SKM-1 (cell line): ENCODE measurements around the gene FIGN.

Experiments
- DNase-seq: peaks from one replicate; lab custom pipeline; 2025; ENCODE audit not compliant: unreplicated experiment; lab: John Stamatoyannopoulos, UW

FIGN gene

DNA sequence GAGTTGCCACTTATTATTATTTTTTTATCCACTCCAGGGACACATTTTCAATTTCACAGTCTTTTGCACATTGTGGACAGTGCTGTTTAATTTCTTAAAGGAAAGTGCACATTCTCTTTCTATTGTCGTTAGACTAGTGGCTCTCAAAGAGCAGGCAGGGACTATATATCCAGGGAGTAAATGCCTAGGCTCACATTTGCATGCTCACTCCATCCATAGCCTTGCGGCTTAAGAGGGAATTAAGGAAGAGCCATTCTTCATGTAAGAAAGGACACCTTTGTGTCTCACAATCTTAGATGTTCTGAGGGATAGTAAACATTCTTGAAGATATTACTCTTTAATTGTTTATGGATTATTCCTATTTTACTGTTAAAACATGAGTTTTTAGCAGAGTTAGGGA, 70.8 kb downstream of the FIGN start:
- no peak for DNase-seq

DNA sequence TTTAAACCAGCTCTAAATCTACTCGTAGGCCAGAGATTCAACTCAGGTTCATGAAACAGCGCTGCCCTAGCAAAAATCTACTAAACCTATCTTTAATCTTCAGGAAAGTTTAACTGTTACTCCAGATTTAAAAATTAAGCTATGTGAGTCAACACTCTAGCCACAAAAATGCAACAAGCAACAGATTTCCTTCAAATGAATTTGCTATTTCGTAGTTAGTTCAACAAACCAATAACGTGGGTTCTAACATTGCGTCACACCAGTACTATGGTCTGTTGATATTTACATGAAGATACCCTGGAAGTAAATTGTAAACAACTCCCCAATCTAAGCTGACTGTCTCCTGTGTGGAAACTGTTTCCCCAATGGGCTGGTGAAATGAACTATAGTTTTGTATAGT, 71.2 kb downstream of the FIGN start:
- no peak for DNase-seq

DNA sequence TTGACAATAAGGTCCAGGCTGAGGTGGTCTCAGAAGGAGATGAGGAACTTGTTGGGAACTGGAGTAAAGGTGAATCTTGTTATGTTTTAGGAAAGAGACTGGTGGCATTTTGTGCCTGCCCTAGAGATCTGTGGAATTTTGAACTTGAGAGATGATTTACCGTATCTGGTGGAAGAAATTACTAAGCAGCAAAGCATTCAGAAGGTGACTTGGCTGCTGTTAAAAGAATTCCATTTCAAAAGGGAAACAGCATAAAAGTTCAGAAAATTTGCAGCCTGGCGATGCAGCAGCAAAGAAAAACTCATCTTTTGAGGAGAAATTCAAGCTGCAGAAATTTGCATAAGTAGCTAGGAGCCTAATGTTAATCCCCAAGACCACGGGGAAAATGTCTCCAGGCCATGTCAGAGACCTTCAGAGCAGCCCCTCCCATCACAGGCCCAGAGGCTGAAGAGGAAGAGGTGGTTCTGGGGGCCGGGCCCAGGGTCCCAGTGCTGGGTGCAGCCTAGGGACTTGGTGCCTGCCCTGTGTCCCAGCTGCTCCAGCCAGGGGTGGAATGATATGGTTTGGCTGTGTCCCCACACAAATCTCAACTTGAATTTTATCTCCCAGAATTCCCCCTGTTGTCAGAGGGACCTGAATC, 73.5 kb downstream of the FIGN start:
- DNase-seq, result no peak

DNA sequence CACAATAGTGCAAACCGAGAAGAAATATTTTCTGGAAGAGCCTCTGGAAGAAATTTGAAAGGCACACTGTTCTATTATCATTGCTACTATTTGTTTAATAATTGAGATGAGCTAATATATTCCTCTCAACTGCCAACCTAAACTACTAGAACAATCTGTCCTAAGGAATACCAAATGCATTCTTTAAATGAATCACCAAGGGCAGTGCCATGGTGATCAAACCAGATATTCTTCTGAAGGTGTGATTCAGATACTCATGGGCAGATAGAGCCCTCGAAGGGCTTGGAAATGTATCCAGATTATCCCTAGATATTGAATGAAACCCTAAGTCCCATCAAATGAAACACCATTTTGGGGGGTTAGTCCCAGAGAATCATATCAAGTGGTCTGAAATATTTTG, 76.6 kb downstream of the FIGN start:
- no peak for DNase-seq

DNA sequence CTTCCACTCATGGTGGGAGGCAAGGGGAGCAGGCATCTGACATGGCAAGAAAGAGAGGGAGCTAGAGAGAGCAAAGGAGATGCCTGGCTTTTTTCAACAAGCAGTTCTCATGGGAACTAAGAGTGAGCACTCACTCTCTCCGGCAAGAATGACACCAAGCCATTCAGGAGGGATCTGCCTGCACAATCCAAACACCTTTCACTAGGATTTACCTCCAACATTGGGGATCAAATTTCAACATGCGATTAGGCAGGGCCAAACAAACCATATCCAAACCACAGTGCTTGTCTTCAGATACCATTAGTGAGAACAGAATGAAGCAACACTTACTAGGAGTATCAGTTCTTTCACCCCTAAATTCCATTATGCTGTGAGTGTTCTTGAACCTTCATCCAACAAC, 77.3 kb downstream of the FIGN start:
- no peak for DNase-seq

DNA sequence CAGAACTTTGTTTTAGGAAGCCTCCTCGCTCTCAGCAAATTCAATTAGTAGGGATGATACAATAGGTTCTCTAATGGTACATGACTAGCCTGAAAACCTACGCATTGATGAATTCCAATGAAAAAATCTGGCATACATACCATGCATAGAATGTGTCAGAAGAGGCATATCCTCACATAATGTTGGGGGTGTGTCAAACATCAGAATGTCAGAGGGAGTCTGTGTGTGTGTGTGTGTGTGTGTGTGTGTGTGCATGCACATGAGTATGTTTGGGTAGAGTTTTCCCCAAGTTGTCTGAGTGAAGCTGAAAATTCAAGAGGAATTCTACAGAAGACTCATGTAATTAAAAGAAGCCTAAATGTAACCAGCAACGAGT, 78.5 kb downstream of the FIGN start:
- DNase-seq, result no peak

DNA sequence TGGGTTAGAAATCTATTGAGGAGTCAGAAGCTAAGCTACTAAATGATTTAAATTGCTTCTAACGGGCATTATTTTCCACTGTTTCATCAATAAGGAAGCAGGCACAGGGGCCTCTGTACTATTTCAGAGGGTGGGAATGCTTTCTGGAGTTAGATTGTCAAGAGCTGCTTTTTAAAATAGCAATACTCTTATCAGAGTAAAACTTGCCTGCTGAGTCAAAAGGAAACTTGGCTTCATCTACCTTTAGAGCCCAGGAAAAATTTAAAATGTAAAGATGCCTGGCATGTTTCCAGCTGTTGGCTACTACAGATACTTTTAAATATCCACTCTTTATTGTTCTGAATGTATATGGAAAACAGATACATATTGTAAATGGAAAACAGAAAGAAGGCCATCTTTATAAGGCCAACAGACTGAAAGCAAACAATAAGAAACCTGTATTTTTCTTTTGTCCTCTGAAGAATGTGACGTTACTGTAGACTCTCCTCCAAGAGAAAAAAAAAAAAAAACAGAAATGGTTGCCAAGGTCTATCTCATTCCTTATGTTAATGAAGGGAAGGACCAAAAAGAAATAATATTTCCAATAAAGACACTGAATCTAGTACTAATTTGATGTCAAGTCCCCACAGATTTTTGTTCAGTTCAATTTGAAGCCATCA, 79.1 kb downstream of the FIGN start:
- no peak for DNase-seq

DNA sequence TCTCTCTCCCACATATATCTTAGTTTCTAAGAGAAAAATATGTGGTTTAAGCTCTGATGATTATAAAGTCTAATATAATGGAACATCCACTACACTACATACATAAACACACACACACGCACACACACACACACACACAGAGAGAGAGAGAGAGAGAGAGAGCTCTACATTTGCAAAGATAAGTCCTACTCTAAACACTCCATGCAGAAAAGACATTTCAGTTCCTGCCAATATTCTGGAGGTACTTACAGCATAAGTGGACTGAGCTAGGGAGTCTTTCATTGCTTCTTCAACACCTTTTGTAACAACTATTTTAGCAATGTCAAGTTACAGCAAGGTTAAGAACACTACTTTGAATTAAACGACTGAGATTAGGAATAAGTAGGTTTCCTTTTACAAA, 80.1 kb downstream of the FIGN start:
- no peak for DNase-seq

DNA sequence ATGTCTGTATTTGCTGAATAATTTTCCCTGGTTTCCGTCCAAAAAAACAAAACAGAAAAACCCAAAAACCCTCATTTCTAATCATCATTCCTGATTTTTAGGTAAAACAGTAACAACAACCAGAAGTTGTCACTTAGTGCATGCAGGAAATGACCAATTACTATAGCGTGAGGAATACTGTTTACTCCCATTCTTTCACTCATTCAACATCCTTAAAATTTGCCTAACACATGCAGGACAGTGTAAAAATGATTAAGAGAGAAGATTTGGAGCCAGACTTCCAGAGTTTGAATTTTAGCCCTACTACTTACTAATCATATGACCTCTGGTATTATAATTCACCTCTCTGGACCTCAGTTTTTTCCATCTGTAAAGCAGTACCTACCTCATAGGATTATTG, 83.1 kb downstream of the FIGN start:
- DNase-seq, result no peak

DNA sequence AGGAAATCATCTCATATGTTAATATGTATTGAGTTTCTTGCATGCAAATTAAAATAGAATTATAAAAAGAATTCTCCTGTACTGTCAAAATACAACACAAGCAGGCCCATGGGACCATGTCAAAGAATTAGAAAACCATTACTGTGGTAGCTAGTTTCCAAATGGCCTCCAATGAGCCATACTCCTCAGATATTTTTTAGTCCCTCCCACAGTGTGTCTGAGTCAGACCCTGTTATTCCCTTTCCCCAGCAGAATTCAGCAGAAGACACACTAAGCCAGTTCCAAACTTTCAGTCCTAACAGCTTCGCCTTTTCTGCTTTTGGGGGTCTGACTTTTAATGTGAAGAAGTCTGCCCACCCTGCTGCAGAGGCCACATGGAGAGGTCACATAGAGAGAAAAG, 86.7 kb downstream of the FIGN start:
- no peak for DNase-seq

DNA sequence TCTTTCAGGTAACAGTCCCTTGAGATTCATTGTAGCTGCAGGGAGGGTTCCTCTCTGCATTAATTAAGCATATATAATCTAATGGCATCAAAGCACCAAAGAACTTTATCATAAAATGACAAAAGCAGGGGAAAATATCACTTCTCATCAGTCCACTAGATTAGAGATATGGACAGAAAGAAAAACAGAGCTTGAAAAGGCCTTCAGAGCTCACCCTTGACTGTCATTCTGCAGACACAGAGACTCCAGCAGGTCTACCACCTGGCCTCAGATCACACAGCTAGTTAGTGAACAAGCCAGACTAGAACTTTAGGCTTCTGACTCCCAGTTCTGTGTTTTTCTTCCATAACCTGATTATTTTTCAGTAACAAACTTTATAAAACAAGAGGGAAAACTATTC, 88.5 kb downstream of the FIGN start:
- no peak for DNase-seq

DNA sequence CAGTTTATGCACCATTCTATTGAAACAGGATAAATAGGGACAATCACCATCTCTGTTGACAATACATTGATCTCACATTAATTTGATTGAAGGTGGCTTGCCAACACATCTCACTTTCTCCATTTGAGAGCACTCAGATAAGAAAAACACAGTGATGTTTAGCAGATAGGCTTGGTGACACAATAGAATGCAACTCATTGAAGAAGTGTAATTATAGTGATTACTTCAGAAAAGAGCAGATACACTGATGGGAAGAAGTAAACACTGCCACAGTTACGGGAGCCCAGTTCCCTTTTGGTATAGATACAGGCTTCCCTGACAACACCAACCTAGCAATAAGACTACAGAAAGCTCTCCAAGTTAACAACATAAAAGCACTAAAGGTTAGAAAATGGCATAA, 89.1 kb downstream of the FIGN start:
- DNase-seq, result no peak

DNA sequence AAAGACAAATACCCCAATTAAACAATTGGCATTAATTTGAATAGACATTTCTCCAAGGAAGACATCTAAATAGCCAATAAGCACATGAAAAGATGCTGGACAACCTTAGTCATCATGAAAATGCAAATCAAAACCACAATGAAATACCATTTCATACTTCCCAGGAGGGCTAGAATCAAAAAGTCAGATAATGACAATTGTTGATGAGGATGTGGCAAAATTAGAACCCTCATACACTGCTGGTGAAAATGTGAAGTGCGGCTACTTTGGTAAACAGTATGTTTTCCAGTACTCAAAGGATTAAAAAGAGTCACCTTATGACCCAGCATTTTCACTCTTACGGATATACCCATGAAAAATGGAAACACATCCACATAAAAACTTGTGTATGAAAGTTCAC, 91.6 kb downstream of the FIGN start:
- no peak for DNase-seq

DNA sequence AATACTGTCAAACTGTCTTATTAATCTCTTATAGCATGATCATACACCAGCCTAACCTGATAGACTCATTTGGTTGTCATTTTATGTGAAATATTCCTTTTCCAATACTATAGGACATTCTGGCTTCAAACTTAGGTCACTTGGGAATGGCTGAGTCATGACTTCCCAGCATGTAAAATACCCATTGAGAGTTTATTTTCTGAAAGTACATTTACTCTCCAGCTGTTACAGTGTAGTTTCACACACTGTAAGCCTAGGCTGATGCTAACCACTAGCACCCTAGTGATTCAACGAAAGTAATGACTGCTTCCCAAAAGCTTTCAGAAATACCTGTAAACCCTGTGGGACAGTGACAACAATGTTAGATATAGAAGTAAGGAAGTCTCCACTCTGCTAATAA, 93.8 kb downstream of the FIGN start:
- no peak for DNase-seq

DNA sequence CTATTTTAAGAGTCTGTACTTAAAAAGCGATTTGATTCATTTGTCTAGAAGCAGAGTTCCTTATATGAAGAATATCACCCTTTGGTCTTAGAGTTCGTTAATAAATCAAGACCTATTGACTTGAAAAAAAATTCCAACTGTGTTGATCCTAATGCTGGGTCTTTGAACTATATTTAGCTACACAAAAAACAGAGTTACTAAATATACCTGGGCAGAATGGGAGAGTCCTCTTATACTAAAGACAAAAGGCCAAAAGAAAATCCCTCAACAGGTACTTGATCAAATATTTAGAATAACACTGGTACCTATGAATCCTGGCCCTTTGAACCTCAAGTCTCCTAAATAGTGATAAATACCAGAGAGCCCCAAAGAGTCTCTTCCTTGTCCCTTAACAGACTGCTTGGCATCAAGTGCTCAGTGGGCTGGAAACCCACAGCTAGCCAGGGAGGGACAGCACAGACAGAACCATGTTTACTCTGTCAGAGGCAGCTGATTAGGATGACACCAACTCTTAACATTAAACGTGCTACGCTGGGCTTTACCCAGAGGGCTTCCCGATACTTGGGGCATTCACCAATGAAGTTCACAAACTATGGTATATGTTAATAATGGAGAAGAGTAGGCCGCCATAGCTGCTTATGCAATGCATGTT, 95.1 kb downstream of the FIGN start:
- DNase-seq, result no peak

DNA sequence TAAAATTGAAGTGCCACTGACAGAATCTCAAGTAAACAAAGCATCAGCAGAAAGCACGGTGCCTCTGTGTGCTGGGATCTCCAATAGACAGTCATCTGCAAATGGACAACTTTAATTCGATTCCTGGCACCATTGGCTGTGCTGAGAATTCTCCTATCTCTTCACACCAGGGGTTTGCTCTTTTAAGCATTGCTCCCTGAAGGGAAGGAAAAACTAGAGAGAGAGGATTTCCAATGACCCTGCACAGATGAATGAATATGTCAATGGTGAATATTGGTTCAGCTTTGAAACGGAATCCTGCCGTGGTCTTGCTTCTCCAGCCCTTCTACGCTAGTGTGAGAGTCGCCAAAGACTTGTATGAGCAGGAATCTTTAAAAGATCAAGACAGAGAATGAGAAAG, 97.9 kb downstream of the FIGN start:
- DNase-seq, result no peak

DNA sequence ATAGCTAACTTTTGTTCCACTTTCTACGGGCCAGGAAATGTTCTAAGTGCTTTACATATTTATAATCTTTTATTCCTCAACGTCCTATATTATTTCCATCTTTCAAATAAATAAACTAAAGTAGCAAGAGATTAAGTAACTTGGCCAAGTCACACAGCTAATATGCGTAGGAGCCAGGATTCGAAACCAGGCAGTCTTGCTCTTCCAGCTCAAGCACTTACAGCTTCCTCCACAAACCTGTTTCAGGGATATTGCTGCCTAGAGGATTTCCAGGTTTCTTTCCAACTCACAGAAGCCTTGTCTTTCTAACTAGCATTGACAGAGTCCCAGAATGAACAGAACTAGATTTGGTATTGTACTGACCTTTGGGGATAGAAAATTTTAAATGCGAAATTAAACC, 102.5 kb downstream of the FIGN start:
- no peak for DNase-seq

DNA sequence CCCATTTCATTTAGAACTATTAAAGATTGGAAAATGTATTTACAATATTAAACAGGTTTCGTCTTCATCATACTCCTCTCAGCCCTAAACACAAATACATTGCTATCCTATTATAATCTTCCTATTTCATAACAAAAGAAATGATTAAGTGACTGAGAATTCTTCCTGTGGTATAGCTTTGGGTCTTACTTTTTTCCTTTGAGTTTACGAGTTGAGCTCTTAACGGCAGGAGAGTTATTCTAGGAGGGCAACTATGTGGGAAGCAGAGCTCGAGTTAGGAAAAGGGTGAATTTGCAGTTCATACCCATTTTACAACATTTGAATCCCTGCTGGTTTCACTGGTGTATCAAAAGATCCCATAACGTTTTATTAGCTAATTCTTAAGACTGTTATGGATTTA, 105.0 kb downstream of the FIGN start:
- no peak for DNase-seq

DNA sequence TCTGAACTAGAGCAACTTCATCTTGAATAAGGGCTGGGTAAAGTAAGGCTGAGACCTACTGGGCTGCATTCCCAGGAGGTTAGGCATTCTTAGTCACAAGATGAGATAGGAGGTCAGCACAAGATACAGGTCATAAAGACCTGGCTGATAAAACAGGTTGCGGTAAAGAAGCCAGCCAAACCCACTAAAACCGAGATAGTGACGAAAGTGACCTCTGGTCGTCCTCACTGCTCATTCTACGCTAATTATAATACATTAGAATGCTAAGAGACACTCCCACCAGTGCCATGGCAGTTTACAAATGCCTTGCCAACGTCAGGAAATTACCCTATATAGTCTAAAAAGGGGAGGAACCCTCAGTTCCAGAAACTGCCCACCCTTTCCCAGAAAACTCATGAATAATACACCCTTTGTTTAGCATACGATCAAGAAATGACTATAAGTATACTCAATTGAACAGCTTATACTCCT, 109.1 kb downstream of the FIGN start:
- DNase-seq, result no peak

DNA sequence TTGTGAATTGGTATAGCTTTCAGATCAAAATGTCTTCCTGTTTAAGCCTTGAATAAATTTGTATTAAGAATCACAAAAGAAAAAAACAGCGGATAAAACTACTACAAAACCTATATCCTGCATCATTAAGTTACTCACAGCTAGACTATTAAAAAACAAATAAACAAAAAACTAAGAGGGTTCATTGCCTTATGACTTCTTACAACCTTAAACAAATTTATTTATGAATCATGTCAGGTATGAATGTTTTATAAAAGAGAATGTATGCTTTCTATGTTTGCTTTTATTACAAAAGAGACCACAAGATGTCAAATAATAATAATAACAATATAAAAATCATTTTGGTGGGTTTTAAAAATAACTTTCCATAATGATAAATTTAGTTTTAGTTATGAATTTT, 109.6 kb downstream of the FIGN start:
- no peak for DNase-seq

DNA sequence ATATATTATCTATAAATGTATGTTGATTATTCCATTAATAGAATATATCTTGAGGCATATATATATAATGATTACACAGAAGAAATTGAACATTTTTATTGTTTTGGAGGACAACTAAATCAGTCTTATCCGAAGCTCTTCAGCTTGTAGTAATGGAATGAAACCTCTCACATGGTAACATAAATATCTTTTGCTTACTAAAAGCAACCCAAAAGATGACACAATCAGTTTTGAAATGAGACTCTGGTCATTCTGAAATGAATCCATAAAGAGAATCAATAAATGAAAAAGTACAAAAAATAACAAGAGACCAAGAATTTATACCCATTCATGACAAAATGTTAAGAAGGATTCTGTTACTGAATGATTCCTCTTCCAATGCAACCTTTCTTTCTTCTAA, 110.2 kb downstream of the FIGN start:
- no peak for DNase-seq

DNA sequence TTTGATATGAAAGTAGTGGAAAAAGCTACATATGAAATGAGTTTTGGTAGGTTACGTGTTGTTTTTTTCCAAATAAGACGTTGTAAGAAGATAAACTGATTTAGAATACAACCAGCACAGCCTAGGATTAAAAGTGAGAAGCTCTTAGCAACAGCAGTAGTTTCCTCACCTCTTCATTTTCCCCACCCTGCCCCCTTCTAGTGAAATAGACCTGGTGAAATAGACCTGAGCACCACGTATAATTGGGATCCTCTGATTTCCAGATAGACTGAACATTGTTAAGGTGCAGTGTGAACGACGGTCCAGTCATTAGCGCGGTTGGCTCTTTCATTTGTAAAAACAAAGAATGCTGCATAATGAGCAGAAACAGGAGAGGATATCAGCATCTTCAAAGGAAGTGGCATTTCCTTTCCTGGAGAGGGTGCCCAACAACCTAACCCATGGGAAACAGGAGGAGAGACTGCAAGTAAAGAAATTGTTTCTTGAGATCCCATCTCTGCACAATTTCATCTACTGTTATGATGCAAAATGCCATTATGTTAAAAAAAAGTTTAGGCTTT, 114.3 kb downstream of the FIGN start:
- DNase-seq, result no peak
